Activated naive CD8-positive, alpha-beta T cell (primary cell): Measurements from ENCODE around the gene FSD2.
"Not testable (repeated sequence)": the region's sequence is repeated elsewhere in the genome, so short reads cannot be mapped to it uniquely, and the experiment has no call there.

Experiments
- H3K27ac Mint-ChIP-seq: one replicate; pipeline ENCODE4 v1.8.0; 2021; ENCODE audit warnings: mixed read lengths
- H3K27me3 Mint-ChIP-seq: one replicate; pipeline ENCODE4 v1.8.0; 2021; ENCODE audit warnings: mixed read lengths
- H3K36me3 Mint-ChIP-seq: one replicate; pipeline ENCODE4 v1.8.0; 2021; ENCODE audit warnings: mixed read lengths
- H3K4me1 Mint-ChIP-seq: one replicate; pipeline ENCODE4 v1.8.0; 2021; ENCODE audit warnings: low read depth, mixed read lengths
- H3K4me3 Mint-ChIP-seq: one replicate; pipeline ENCODE4 v1.8.0; 2021; ENCODE audit warnings: mild to moderate bottlenecking, mixed read lengths
- H3K9me3 Mint-ChIP-seq: one replicate; pipeline ENCODE4 v1.8.0; 2021; ENCODE audit warnings: low read depth, mixed read lengths

Gene FSD2

GRCh38 chr15:82790321-82790720, 15.5 kb downstream of the FSD2 start:
- no peaks in the 10 kb centered on the region for H3K4me1 Mint-ChIP-seq
- H3K36me3 Mint-ChIP-seq, result peaks cover 8% of the 10 kb centered on the region
- no peak overlapping the region for H3K27ac Mint-ChIP-seq
- H3K4me3 Mint-ChIP-seq, result no peak overlapping the region
- peaks cover 11% of the 10 kb centered on the region for H3K9me3 Mint-ChIP-seq
- H3K27me3 Mint-ChIP-seq, result no peaks in the 10 kb centered on the region

- H3K27ac Mint-ChIP-seq, result no peak overlapping the region
- H3K27me3 Mint-ChIP-seq, result no peaks in the 10 kb centered on the region
- peaks cover 8% of the 10 kb centered on the region for H3K36me3 Mint-ChIP-seq
- no peak overlapping the region for H3K4me3 Mint-ChIP-seq
- peaks cover 11% of the 10 kb centered on the region for H3K9me3 Mint-ChIP-seq
- H3K4me1 Mint-ChIP-seq, result no peaks in the 10 kb centered on the region
Observed at GRCh38 chr15:82789491-82789890, 16.4 kb downstream of the FSD2 start.

- H3K27me3 Mint-ChIP-seq, result peaks cover 1% of the 10 kb centered on the region
- no peaks in the 10 kb centered on the region for H3K4me1 Mint-ChIP-seq
- H3K9me3 Mint-ChIP-seq, result peaks cover 3% of the 10 kb centered on the region
- no peak overlapping the region for H3K4me3 Mint-ChIP-seq
- H3K36me3 Mint-ChIP-seq, result no peaks in the 10 kb centered on the region
- H3K27ac Mint-ChIP-seq, result no peak overlapping the region
Observed at GRCh38 chr15:82788496-82788895, 17.4 kb downstream of the FSD2 start.

GRCh38 chr15:82781349-82781748, 24.5 kb downstream of the FSD2 start:
- Mint-ChIP-seq H3K4me1 (no peaks in the 10 kb centered on the region), H3K4me3 (no peak overlapping the region), H3K27me3 (peaks cover 4% of the 10 kb centered on the region), H3K27ac (no peak overlapping the region), H3K36me3 (no peaks in the 10 kb centered on the region), H3K9me3 (no peaks in the 10 kb centered on the region)

GRCh38 chr15:82778755-82779154, 27.1 kb downstream of the FSD2 start:
- H3K36me3 Mint-ChIP-seq, result no peaks in the 10 kb centered on the region
- H3K9me3 Mint-ChIP-seq, result no peaks in the 10 kb centered on the region
- H3K27ac Mint-ChIP-seq, result no peak overlapping the region
- no peak overlapping the region for H3K4me3 Mint-ChIP-seq
- peaks cover 3% of the 10 kb centered on the region for H3K27me3 Mint-ChIP-seq
- no peaks in the 10 kb centered on the region for H3K4me1 Mint-ChIP-seq

GRCh38 chr15:82774496-82774895, 31.4 kb downstream of the FSD2 start:
- Mint-ChIP-seq H3K4me1 (no peaks in the 10 kb centered on the region), H3K27me3 (no peaks in the 10 kb centered on the region), H3K9me3 (no peaks in the 10 kb centered on the region), H3K36me3 (no peaks in the 10 kb centered on the region), H3K4me3 (no peak overlapping the region), H3K27ac (no peak overlapping the region)

- H3K4me3 Mint-ChIP-seq, result no peak overlapping the region
- H3K27me3 Mint-ChIP-seq, result no peaks in the 10 kb centered on the region
- no peaks in the 10 kb centered on the region for H3K4me1 Mint-ChIP-seq
- no peaks in the 10 kb centered on the region for H3K9me3 Mint-ChIP-seq
- peaks cover 7% of the 10 kb centered on the region for H3K36me3 Mint-ChIP-seq
- H3K27ac Mint-ChIP-seq, result no peak overlapping the region
Observed at GRCh38 chr15:82771789-82772607, 33.9 kb downstream of the FSD2 start.

GRCh38 chr15:82768414-82769054, 37.3 kb downstream of the FSD2 start:
- Mint-ChIP-seq H3K4me1 (peaks cover 3% of the 10 kb centered on the region), H3K27ac (no peak overlapping the region), H3K4me3 (no peak overlapping the region), H3K27me3 (no peaks in the 10 kb centered on the region), H3K9me3 (no peaks in the 10 kb centered on the region), H3K36me3 (peaks cover 9% of the 10 kb centered on the region)

- no peaks in the 10 kb centered on the region for H3K27me3 Mint-ChIP-seq
- H3K9me3 Mint-ChIP-seq, result no peaks in the 10 kb centered on the region
- H3K4me3 Mint-ChIP-seq, result no peak overlapping the region
- no peak overlapping the region for H3K27ac Mint-ChIP-seq
- H3K4me1 Mint-ChIP-seq, result peaks cover 6% of the 10 kb centered on the region
- peaks cover 9% of the 10 kb centered on the region for H3K36me3 Mint-ChIP-seq
Observed at GRCh38 chr15:82767163-82767829, 38.6 kb downstream of the FSD2 start.

- H3K27ac Mint-ChIP-seq, H3K4me3 Mint-ChIP-seq, H3K27me3 Mint-ChIP-seq, H3K4me1 Mint-ChIP-seq, H3K9me3 Mint-ChIP-seq: not testable (repeated sequence)
- H3K36me3 Mint-ChIP-seq, result peaks cover 11% of the 10 kb centered on the region
Observed at GRCh38 chr15:82766201-82766600, 39.7 kb downstream of the FSD2 start.

- Mint-ChIP-seq H3K9me3 (no peaks in the 10 kb centered on the region), H3K27ac (peak overlapping the region; percentile 66), H3K36me3 (peaks cover 11% of the 10 kb centered on the region), H3K4me1 (peaks cover 6% of the 10 kb centered on the region), H3K4me3 (no peak overlapping the region), H3K27me3 (no peaks in the 10 kb centered on the region)
Observed at GRCh38 chr15:82764740-82765139, 41.1 kb downstream of the FSD2 start.

- H3K36me3 Mint-ChIP-seq, result peaks cover 11% of the 10 kb centered on the region
- peaks cover 7% of the 10 kb centered on the region for H3K4me1 Mint-ChIP-seq
- no peak overlapping the region for H3K4me3 Mint-ChIP-seq
- H3K9me3 Mint-ChIP-seq, result no peaks in the 10 kb centered on the region
- no peak overlapping the region for H3K27ac Mint-ChIP-seq
- no peaks in the 10 kb centered on the region for H3K27me3 Mint-ChIP-seq
Observed at GRCh38 chr15:82764117-82764490, 41.8 kb downstream of the FSD2 start.

- H3K9me3 Mint-ChIP-seq, result no peaks in the 10 kb centered on the region
- peaks cover 9% of the 10 kb centered on the region for H3K4me1 Mint-ChIP-seq
- no peak overlapping the region for H3K27ac Mint-ChIP-seq
- no peaks in the 10 kb centered on the region for H3K27me3 Mint-ChIP-seq
- no peak overlapping the region for H3K4me3 Mint-ChIP-seq
- peaks cover 11% of the 10 kb centered on the region for H3K36me3 Mint-ChIP-seq
Observed at GRCh38 chr15:82763361-82764116, 42.3 kb downstream of the FSD2 start.

- peaks cover 14% of the 10 kb centered on the region for H3K36me3 Mint-ChIP-seq
- H3K9me3 Mint-ChIP-seq, result no peaks in the 10 kb centered on the region
- peak overlapping the region; percentile 99 for H3K4me3 Mint-ChIP-seq
- H3K27me3 Mint-ChIP-seq, result no peaks in the 10 kb centered on the region
- peak overlapping the region; percentile 99 for H3K27ac Mint-ChIP-seq
- H3K4me1 Mint-ChIP-seq, result peaks cover 65% of the 10 kb centered on the region
Observed at GRCh38 chr15:82751308-82751707, 54.6 kb downstream of the FSD2 start.

- Mint-ChIP-seq H3K4me1 (peaks cover 60% of the 10 kb centered on the region), H3K4me3 (peak overlapping the region; percentile 99), H3K9me3 (no peaks in the 10 kb centered on the region), H3K27ac (peak overlapping the region; percentile 99), H3K27me3 (no peaks in the 10 kb centered on the region), H3K36me3 (peaks cover 9% of the 10 kb centered on the region)
Observed at GRCh38 chr15:82750831-82751180, 55.1 kb downstream of the FSD2 start.
